Measurements from ENCODE around the gene NAP1L4.

Gene NAP1L4

GRCh38 chr11:3010521-3011275, 18.6 kb upstream of the NAP1L4 start:
- no peak for TF ChIP-seq CTCF (IDR thresholded peaks at IDR 0.05)
- Histone ChIP-seq H3K4me3 (no peak overlapping the region), H3K27ac (no peak overlapping the region)
- no peak for DNase-seq (ENCODE audit: low spot score)

GRCh38 chr11:3010004-3010403, 17.9 kb upstream of the NAP1L4 start:
- H3K4me3 ChIP-seq, result no peak overlapping the region
- DNase-seq (ENCODE audit: low spot score), result no peak
- TF ChIP-seq CTCF (IDR thresholded peaks at IDR 0.05), result no peak
- H3K27ac ChIP-seq, result no peak overlapping the region

- DNase-seq (ENCODE audit: low spot score), result no peak
- no peak overlapping the region for H3K4me3 ChIP-seq
- no peak for TF ChIP-seq CTCF (IDR thresholded peaks at IDR 0.05)
- H3K27ac ChIP-seq, result no peak overlapping the region
Measured at GRCh38 chr11:3009481-3009880, 17.4 kb upstream of the NAP1L4 start.

GRCh38 chr11:3008746-3009336, 16.7 kb upstream of the NAP1L4 start:
- TF ChIP-seq CTCF (IDR thresholded peaks at IDR 0.05), result no peak
- Histone ChIP-seq H3K27ac (no peak overlapping the region), H3K4me3 (no peak overlapping the region)
- DNase-seq (ENCODE audit: low spot score), result no peak

- no peak for DNase-seq (ENCODE audit: low spot score)
- TF ChIP-seq CTCF (IDR thresholded peaks at IDR 0.05), result no peak
- Histone ChIP-seq H3K4me3 (no peak overlapping the region), H3K27ac (no peak overlapping the region)
Measured at GRCh38 chr11:3007404-3008010, 15.4 kb upstream of the NAP1L4 start.

GRCh38 chr11:3006505-3007260, 14.6 kb upstream of the NAP1L4 start:
- no peak for TF ChIP-seq CTCF (IDR thresholded peaks at IDR 0.05)
- no peak overlapping the region for H3K27ac ChIP-seq
- no peak overlapping the region for H3K4me3 ChIP-seq
- DNase-seq (ENCODE audit: low spot score), result peak; percentile 71

Data from coronary artery (tissue), 2 donors.